HEK293 (cell line): ENCODE data around the gene ACCSL.

Experiments used
- CTCF ChIA-PET: fragments of 350-600 bp; formaldehyde crosslinking; extraction: SDS; loops from one replicate; lab custom pipeline; 2021; ENCODE audit warnings: antibody characterized with exemption; lab: Yijun Ruan, JAX
- POLR2A ChIA-PET: fragments of 300-600 bp; formaldehyde crosslinking; extraction: SDS; loops from one replicate; lab custom pipeline; 2020; ENCODE audit warnings: antibody characterized with exemption, inconsistent platforms; lab: Yijun Ruan, JAX
- H3K27ac ChIP-seq: fragments of 200-500 bp; sonication (Bioruptor generic); 2 replicates; pipeline ENCODE4 v1.5.1; 2014; ENCODE audit warnings: low read depth, low read length, control low read depth, inconsistent platforms; ENCODE audit errors: extremely low read depth
- H3K36me3 ChIP-seq, 2 experiments: fragments of 200-500 bp in 1 of 2; sonication (Bioruptor generic) in 1 of 2; 1 replicate in 1 of 2; 2 replicates in 1 of 2; pipeline ENCODE4 v1.5.1; 2014 to 2017; ENCODE audit warnings: inconsistent platforms in 2 of 2, low read length in 2 of 2; ENCODE audit not compliant: control insufficient read depth in 2 of 2, insufficient read depth in 1 of 2
- H3K4me1 ChIP-seq: fragments of 200-500 bp; sonication (Bioruptor generic); 2 replicates; pipeline ENCODE4 v1.5.1; 2014; ENCODE audit warnings: mild to moderate bottlenecking, low read length, inconsistent platforms; ENCODE audit not compliant: control insufficient read depth, insufficient read depth
- H3K4me3 ChIP-seq: 2 replicates; pipeline ENCODE4 v1.5.1; 2011; ENCODE audit warnings: low read depth, mild to moderate bottlenecking, control low read depth, low read length, moderate library complexity
- H3K9me3 ChIP-seq: fragments of 200-500 bp; sonication (Bioruptor generic); 2 replicates; pipeline ENCODE4 v1.5.1; 2014; ENCODE audit warnings: low read depth, low read length, inconsistent platforms; ENCODE audit not compliant: control insufficient read depth, insufficient read depth
- BCL11B ChIP-seq: fragments of 450-650 bp; formaldehyde crosslinking; IDR thresholded peaks from 2 replicates; pipeline ENCODE4 v1.5.1; 2016; ENCODE audit warnings: low read depth, missing biosample characterization, missing genetic modification characterization
- GLIS2 ChIP-seq: fragments of 450-650 bp; formaldehyde crosslinking; IDR thresholded peaks from 2 replicates; pipeline ENCODE4 v1.5.1; 2016; ENCODE audit warnings: missing biosample characterization, missing genetic modification characterization
- KLF1 ChIP-seq: fragments of 450-650 bp; formaldehyde crosslinking; IDR thresholded peaks from 2 replicates; pipeline ENCODE4 v1.5.1; 2016; ENCODE audit warnings: missing biosample characterization, missing genetic modification characterization
- REPIN1 ChIP-seq: fragments of 450-650 bp; formaldehyde crosslinking; IDR thresholded peaks from 2 replicates; pipeline ENCODE4 v1.5.1; 2017; ENCODE audit warnings: missing biosample characterization, missing genetic modification characterization, low read depth
- SALL2 ChIP-seq: fragments of 450-650 bp; formaldehyde crosslinking; IDR thresholded peaks from 2 replicates; pipeline ENCODE4 v1.5.0; 2017; ENCODE audit warnings: missing biosample characterization, mild to moderate bottlenecking, missing genetic modification characterization, borderline replicate concordance
- SETDB1 ChIP-seq: IDR thresholded peaks from one replicate; pipeline ENCODE4 v1.6.1; 2017; ENCODE audit warnings: mild to moderate bottlenecking, low read length, moderate library complexity, mixed read lengths; ENCODE audit not compliant: insufficient read length
- TCF7L2 ChIP-seq: IDR thresholded peaks from 2 replicates; pipeline ENCODE4 v1.6.1; 2011; ENCODE audit warnings: low read depth, mild to moderate bottlenecking, inconsistent platforms, low read length, moderate library complexity, borderline replicate concordance
- ZNF138 ChIP-seq: fragments of 450-650 bp; formaldehyde crosslinking; IDR thresholded peaks from 2 replicates; pipeline ENCODE4 v1.5.1; 2016; ENCODE audit warnings: missing biosample characterization, missing genetic modification characterization, borderline replicate concordance
- ZNF146 ChIP-seq: fragments of 450-650 bp; formaldehyde crosslinking; IDR thresholded peaks from 2 replicates; pipeline ENCODE4 v1.5.1; 2016; ENCODE audit warnings: missing biosample characterization, missing genetic modification characterization
- ZNF175 ChIP-seq: fragments of 450-650 bp; formaldehyde crosslinking; IDR thresholded peaks from 2 replicates; pipeline ENCODE4 v1.5.1; 2016; ENCODE audit warnings: missing biosample characterization, missing genetic modification characterization
- ZNF2 ChIP-seq: fragments of 450-650 bp; formaldehyde crosslinking; IDR thresholded peaks from 2 replicates; pipeline ENCODE4 v1.5.1; 2016; ENCODE audit warnings: missing biosample characterization, missing genetic modification characterization
- ZNF211 ChIP-seq: fragments of 450-650 bp; formaldehyde crosslinking; IDR thresholded peaks from 2 replicates; pipeline ENCODE4 v1.5.1; 2016; ENCODE audit warnings: low read depth, missing biosample characterization, missing genetic modification characterization
- ZNF221 ChIP-seq: fragments of 450-650 bp; formaldehyde crosslinking; IDR thresholded peaks from 2 replicates; pipeline ENCODE4 v1.5.1; 2017; ENCODE audit warnings: missing biosample characterization, missing genetic modification characterization, borderline replicate concordance
- ZNF223 ChIP-seq: fragments of 450-650 bp; formaldehyde crosslinking; IDR thresholded peaks from 2 replicates; pipeline ENCODE4 v1.5.1; 2016; ENCODE audit warnings: missing biosample characterization, missing genetic modification characterization
- ZNF354C ChIP-seq: fragments of 450-650 bp; formaldehyde crosslinking; IDR thresholded peaks from 2 replicates; pipeline ENCODE4 v1.5.1; 2016; ENCODE audit warnings: missing biosample characterization, missing genetic modification characterization, low read depth, borderline replicate concordance
- ZNF394 ChIP-seq: fragments of 450-650 bp; formaldehyde crosslinking; IDR thresholded peaks from 2 replicates; pipeline ENCODE4 v1.5.1; 2016; ENCODE audit warnings: missing biosample characterization, missing genetic modification characterization, mild to moderate bottlenecking, moderate library complexity, borderline replicate concordance
- ZNF501 ChIP-seq: fragments of 450-650 bp; formaldehyde crosslinking; IDR thresholded peaks from 2 replicates; pipeline ENCODE4 v1.5.1; 2016; ENCODE audit warnings: missing biosample characterization, missing genetic modification characterization
- ZNF510 ChIP-seq: fragments of 450-650 bp; formaldehyde crosslinking; IDR thresholded peaks from 2 replicates; pipeline ENCODE4 v1.5.1; 2018; ENCODE audit warnings: mild to moderate bottlenecking, missing genetic modification characterization, missing biosample characterization; ENCODE audit not compliant: insufficient replicate concordance
- ZNF777 ChIP-seq: fragments of 450-650 bp; formaldehyde crosslinking; IDR thresholded peaks from 2 replicates; pipeline ENCODE4 v1.5.1; 2017; ENCODE audit warnings: missing biosample characterization, missing genetic modification characterization, borderline replicate concordance
- TF ChIP-seq, protein P1 (sequence below): fragments of 450-650 bp; formaldehyde crosslinking; conservative IDR thresholded peaks from 2 replicates; pipeline ENCODE4 v1.5.1; 2016; ENCODE audit warnings: low read depth, missing biosample characterization, missing genetic modification characterization
- TF ChIP-seq, protein P2 (sequence below): fragments of 450-650 bp; formaldehyde crosslinking; IDR thresholded peaks from 2 replicates; pipeline ENCODE4 v1.5.0; 2017; ENCODE audit warnings: missing biosample characterization, missing genetic modification characterization, borderline replicate concordance
- TF ChIP-seq, protein P3 (sequence below): fragments of 450-650 bp; formaldehyde crosslinking; IDR thresholded peaks from 2 replicates; pipeline ENCODE4 v1.5.1; 2016; ENCODE audit warnings: missing biosample characterization, missing genetic modification characterization
- TF ChIP-seq, protein P4 (sequence below): fragments of 450-650 bp; IDR thresholded peaks from 2 replicates; pipeline ENCODE4 v1.5.1; 2018; ENCODE audit warnings: missing biosample characterization, mild to moderate bottlenecking, missing genetic modification characterization
- TF ChIP-seq, protein P5 (sequence below): fragments of 450-650 bp; formaldehyde crosslinking; IDR thresholded peaks from 2 replicates; pipeline ENCODE4 v1.5.1; 2017; ENCODE audit warnings: missing biosample characterization, missing genetic modification characterization

Gene ACCSL

DNA sequence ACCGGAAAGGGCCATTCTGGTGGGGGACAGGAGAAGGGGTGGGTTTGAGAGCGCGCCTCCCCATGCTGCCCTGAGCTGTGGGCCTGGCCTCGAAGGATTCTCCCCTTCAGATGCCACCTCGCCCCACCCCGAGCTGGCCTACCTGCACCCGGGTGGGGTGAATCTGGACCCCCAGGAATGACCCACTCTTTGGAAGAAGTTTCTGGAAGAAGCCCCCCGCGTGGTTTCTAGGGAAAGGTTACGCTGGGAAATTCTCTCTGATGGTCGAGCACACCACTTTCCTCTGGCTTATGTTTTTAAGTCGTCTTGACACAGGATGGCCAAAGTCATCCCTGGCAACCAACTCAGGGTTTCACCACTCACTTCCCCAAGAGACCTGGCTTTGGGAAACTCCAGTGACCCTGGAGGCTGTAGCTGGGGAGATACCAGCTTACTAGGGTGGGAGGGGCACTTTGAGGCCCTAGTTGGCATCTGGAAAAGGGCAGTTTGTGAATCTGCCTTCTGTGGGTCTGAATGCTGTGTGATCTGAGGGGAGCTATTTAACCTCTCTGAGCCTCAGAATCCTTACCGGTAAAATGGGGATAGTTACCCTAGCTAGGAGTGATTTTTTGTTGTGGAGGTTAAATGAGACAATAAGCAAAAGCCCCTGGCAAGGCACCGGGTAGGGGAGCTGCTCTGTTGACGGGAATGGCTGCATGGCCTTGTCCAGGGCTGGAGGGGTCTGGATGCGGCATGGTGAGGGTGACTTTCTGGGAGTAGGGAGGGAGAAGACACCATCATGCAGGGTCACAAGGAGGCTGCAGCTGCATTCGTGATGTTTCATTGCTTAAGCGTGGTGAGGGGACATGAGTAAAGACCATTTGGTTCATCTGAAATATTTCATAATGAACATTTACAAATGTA lies 45.3 kb upstream of the ACCSL start:
- ChIA-PET POLR2A (no interaction called here), CTCF (interaction anchor here (1.0 to 1.1 kb wide), 2 partner anchors 35 to 57 kb away, joined by 3 to 4 read pairs; no protein-coding TSS in a partner anchor)
- no peak overlapping the region for H3K27ac ChIP-seq
- no peaks in the 10 kb centered on the region for H3K9me3 ChIP-seq
- H3K4me3 ChIP-seq = no peak overlapping the region
- H3K36me3 ChIP-seq = no peaks in the 10 kb centered on the region
- H3K4me1 ChIP-seq = no peaks in the 10 kb centered on the region
- no peak for TF ChIP-seq TCF7L2
- no peak for TF ChIP-seq ZNF2 (tag by site-specific recombination)
- no peak for TF ChIP-seq BCL11B (tag by site-specific recombination)
- no peak for TF ChIP-seq REPIN1
- no peak for TF ChIP-seq ZNF394
- TF ChIP-seq, protein P1, sequence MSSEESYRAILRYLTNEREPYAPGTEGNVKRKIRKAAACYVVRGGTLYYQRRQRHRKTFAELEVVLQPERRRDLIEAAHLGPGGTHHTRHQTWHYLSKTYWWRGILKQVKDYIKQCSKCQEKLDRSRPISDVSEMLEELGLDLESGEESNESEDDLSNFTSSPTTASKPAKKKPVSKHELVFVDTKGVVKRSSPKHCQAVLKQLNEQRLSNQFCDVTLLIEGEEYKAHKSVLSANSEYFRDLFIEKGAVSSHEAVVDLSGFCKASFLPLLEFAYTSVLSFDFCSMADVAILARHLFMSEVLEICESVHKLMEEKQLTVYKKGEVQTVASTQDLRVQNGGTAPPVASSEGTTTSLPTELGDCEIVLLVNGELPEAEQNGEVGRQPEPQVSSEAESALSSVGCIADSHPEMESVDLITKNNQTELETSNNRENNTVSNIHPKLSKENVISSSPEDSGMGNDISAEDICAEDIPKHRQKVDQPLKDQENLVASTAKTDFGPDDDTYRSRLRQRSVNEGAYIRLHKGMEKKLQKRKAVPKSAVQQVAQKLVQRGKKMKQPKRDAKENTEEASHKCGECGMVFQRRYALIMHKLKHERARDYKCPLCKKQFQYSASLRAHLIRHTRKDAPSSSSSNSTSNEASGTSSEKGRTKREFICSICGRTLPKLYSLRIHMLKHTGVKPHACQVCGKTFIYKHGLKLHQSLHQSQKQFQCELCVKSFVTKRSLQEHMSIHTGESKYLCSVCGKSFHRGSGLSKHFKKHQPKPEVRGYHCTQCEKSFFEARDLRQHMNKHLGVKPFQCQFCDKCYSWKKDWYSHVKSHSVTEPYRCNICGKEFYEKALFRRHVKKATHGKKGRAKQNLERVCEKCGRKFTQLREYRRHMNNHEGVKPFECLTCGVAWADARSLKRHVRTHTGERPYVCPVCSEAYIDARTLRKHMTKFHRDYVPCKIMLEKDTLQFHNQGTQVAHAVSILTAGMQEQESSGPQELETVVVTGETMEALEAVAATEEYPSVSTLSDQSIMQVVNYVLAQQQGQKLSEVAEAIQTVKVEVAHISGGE (tag by site-specific recombination) = no peak
- TF ChIP-seq, protein P2, sequence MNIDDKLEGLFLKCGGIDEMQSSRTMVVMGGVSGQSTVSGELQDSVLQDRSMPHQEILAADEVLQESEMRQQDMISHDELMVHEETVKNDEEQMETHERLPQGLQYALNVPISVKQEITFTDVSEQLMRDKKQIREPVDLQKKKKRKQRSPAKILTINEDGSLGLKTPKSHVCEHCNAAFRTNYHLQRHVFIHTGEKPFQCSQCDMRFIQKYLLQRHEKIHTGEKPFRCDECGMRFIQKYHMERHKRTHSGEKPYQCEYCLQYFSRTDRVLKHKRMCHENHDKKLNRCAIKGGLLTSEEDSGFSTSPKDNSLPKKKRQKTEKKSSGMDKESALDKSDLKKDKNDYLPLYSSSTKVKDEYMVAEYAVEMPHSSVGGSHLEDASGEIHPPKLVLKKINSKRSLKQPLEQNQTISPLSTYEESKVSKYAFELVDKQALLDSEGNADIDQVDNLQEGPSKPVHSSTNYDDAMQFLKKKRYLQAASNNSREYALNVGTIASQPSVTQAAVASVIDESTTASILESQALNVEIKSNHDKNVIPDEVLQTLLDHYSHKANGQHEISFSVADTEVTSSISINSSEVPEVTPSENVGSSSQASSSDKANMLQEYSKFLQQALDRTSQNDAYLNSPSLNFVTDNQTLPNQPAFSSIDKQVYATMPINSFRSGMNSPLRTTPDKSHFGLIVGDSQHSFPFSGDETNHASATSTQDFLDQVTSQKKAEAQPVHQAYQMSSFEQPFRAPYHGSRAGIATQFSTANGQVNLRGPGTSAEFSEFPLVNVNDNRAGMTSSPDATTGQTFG = no peak
- no peak for TF ChIP-seq ZNF138 (tag by site-specific recombination)
- TF ChIP-seq SALL2 (tag by site-specific recombination) = no peak
- TF ChIP-seq ZNF501 (tag by site-specific recombination) = no peak
- no peak for TF ChIP-seq ZNF777
- TF ChIP-seq, protein P3, sequence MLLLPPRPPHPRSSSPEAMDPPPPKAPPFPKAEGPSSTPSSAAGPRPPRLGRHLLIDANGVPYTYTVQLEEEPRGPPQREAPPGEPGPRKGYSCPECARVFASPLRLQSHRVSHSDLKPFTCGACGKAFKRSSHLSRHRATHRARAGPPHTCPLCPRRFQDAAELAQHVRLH (tag by site-specific recombination) = no peak
- TF ChIP-seq KLF1 = no peak

DNA sequence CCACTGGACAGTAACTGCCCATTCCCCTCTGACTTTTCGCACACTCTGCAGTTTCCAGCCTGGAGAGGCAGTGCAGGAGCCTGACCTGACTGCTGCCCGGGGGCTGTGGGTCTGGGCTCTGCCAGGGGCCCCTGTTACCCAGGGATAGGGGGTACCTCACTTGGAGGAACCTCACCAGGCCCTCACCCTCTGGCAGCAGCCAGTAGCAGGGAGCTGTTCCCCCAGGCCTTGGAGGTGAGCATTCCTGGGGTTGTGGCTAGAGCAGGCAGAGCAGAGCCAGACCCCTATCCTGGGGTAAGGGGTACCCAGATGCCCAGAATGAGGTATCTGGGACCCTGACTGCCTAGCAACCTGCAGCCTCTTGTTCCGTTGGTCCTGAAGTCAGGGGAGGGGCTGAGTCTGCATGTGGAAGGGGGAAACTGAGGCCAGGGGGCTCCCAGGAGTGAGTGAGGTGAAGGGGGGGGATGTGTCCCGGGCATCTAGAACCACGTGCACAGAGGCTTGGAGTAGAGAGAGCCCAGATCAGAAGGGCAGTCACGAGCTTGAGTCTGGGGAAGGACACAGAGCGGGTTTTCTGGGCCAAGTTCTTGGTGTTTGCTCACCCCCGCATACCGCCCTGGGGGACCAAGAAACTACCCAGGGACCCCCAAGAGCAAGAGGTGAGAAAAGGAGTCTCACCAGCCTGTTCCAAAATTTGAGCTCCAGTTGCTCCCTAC lies 43.9 kb upstream of the ACCSL start:
- H3K4me3 ChIP-seq = no peak overlapping the region
- ChIA-PET CTCF (no interaction called here), POLR2A (no interaction called here)
- H3K4me1 ChIP-seq = no peaks in the 10 kb centered on the region
- no peak overlapping the region for H3K27ac ChIP-seq
- no peaks in the 10 kb centered on the region for H3K9me3 ChIP-seq
- no peaks in the 10 kb centered on the region for H3K36me3 ChIP-seq
- TF ChIP-seq ZNF211 (no peak), ZNF146 (tag by site-specific recombination) (no peak), ZNF354C (tag by site-specific recombination) (no peak), SALL2 (tag by site-specific recombination) (no peak), GLIS2 (tag by site-specific recombination) (no peak), ZNF223 (tag by site-specific recombination) (no peak), ZNF510 (tag by site-specific recombination) (no peak), ZNF175 (tag by site-specific recombination) (no peak), ZNF221 (tag by site-specific recombination) (no peak), SETDB1 (no peak)
- TF ChIP-seq, protein P4, sequence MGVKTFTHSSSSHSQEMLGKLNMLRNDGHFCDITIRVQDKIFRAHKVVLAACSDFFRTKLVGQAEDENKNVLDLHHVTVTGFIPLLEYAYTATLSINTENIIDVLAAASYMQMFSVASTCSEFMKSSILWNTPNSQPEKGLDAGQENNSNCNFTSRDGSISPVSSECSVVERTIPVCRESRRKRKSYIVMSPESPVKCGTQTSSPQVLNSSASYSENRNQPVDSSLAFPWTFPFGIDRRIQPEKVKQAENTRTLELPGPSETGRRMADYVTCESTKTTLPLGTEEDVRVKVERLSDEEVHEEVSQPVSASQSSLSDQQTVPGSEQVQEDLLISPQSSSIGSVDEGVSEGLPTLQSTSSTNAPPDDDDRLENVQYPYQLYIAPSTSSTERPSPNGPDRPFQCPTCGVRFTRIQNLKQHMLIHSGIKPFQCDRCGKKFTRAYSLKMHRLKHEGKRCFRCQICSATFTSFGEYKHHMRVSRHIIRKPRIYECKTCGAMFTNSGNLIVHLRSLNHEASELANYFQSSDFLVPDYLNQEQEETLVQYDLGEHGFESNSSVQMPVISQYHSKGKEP (tag by site-specific recombination) = no peak
- TF ChIP-seq, protein P5, sequence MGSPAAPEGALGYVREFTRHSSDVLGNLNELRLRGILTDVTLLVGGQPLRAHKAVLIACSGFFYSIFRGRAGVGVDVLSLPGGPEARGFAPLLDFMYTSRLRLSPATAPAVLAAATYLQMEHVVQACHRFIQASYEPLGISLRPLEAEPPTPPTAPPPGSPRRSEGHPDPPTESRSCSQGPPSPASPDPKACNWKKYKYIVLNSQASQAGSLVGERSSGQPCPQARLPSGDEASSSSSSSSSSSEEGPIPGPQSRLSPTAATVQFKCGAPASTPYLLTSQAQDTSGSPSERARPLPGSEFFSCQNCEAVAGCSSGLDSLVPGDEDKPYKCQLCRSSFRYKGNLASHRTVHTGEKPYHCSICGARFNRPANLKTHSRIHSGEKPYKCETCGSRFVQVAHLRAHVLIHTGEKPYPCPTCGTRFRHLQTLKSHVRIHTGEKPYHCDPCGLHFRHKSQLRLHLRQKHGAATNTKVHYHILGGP (tag by site-specific recombination) = no peak
